HG03354 (cell line): Measurements from ENCODE around the gene TMCC1.
"Not testable (repeated sequence)": the region's sequence is repeated elsewhere in the genome, so short reads cannot be mapped to it uniquely, and the experiment has no call there.

Experiments
- ATAC-seq: cut with Tn5 transposase; IDR thresholded peaks from one replicate; pipeline ENCODE4 v1.9.1; 2021; ENCODE audit warnings: mild to moderate bottlenecking; ENCODE audit not compliant: unreplicated experiment, poor library complexity, severe bottlenecking

TMCC1 gene

GRCh38 chr3:129897026-129897425, 3.5 kb upstream of the TMCC1 start:
- no peak for ATAC-seq

GRCh38 chr3:129892857-129893580, 492 bp downstream of the TMCC1 start:
- peak; percentile 78 for ATAC-seq

GRCh38 chr3:129892486-129892856, 1.0 kb downstream of the TMCC1 start:
- peak; percentile 6 for ATAC-seq

GRCh38 chr3:129890891-129891290, 2.6 kb downstream of the TMCC1 start:
- ATAC-seq = no peak

- ATAC-seq = no peak
These were observed 3.4 kb downstream of the TMCC1 start for GRCh38 chr3:129890125-129890524.

GRCh38 chr3:129888771-129889170, 4.7 kb downstream of the TMCC1 start:
- ATAC-seq = no peak

- ATAC-seq = no peak
These were observed 12.2 kb downstream of the TMCC1 start for GRCh38 chr3:129881261-129881660.

- no peak for ATAC-seq
These were observed 15.2 kb downstream of the TMCC1 start for GRCh38 chr3:129878355-129878754.

GRCh38 chr3:129874479-129874878, 19.0 kb downstream of the TMCC1 start:
- ATAC-seq = not testable (repeated sequence)

GRCh38 chr3:129868912-129869311, 24.6 kb downstream of the TMCC1 start:
- ATAC-seq = no peak

- ATAC-seq = no peak
These were observed 25.9 kb downstream of the TMCC1 start for GRCh38 chr3:129867506-129868124.

GRCh38 chr3:129865806-129866205, 27.7 kb downstream of the TMCC1 start:
- ATAC-seq = no peak

GRCh38 chr3:129864519-129864918, 29.0 kb downstream of the TMCC1 start:
- ATAC-seq = no peak

GRCh38 chr3:129859272-129859671, 34.2 kb downstream of the TMCC1 start:
- no peak for ATAC-seq

GRCh38 chr3:129857899-129858298, 35.6 kb downstream of the TMCC1 start:
- ATAC-seq = no peak

- not testable (repeated sequence) for ATAC-seq
These were observed 36.7 kb downstream of the TMCC1 start for GRCh38 chr3:129856790-129857189.

- ATAC-seq = no peak
These were observed 37.6 kb downstream of the TMCC1 start for GRCh38 chr3:129855832-129856419.

GRCh38 chr3:129855170-129855831, 38.2 kb downstream of the TMCC1 start:
- no peak for ATAC-seq

- no peak for ATAC-seq
These were observed 39.1 kb downstream of the TMCC1 start for GRCh38 chr3:129854460-129854859.

GRCh38 chr3:129845956-129846355, 47.6 kb downstream of the TMCC1 start:
- ATAC-seq = no peak
